Hematopoietic multipotent progenitor cell (in vitro differentiated cells): ENCODE results near the gene BCL7A. TPM values are rescaled to one million over a fixed set of nuclear protein-coding genes. Genes with fewer than 3 reads are reported as not detected.

Experiments used
- total RNA-seq: library from RNA; depleted of rRNA; stranded (reverse); fragments of >200 nt; gene quantifications from one replicate; pipeline ENCODE4 v1.2.3, GENCODE V29; 2012

The BCL7A gene
- total RNA-seq, 1 donor: 38.8 TPM

Other genes with a start within 250 kb of the BCL7A start
- 74.3 TPM for gene RHOF, start 228.2 kb upstream of the BCL7A start, total RNA-seq
- 14.3 TPM for gene SETD1B, start 217.9 kb upstream of the BCL7A start, total RNA-seq
- not detected for gene HPD, start 163.0 kb upstream of the BCL7A start, total RNA-seq
- gene PSMD9, start 133.1 kb upstream of the BCL7A start, total RNA-seq: 39.3 TPM
- gene CFAP251, start 103.3 kb upstream of the BCL7A start, total RNA-seq: 1.1 TPM
- gene MLXIP, start 56.9 kb downstream of the BCL7A start, total RNA-seq: 50.9 TPM
- gene IL31, start 152.3 kb downstream of the BCL7A start, total RNA-seq: not detected
- gene LRRC43, start 161.2 kb downstream of the BCL7A start, total RNA-seq: 1.1 TPM
- gene B3GNT4, start 181.8 kb downstream of the BCL7A start, total RNA-seq: 0.27 TPM
- 86.7 TPM for gene DIABLO, start 204.2 kb downstream of the BCL7A start, total RNA-seq
- 15.1 TPM for gene VPS33A, start 244.6 kb downstream of the BCL7A start, total RNA-seq